Adipose tissue (tissue), 3 donors: Measurements from ENCODE around the gene ENG. TPM values are rescaled to one million over a fixed set of nuclear protein-coding genes. Genes with fewer than 3 reads are reported as not detected.

ENCODE experiments used
- H3K27ac ChIP-seq: one replicate; pipeline ENCODE4 v1.5.1; 2013; ENCODE audit warnings: low read depth, low read length
- WGBS, 3 donors: extraction: QIAGEN DNeasy Blood & Tissue Kit; methylation state at CpG; one replicate each; pipeline ENCODE4 v1.1.7; 2013; 5-methylcytosine and 5-hydroxymethylcytosine counted together
- polyA plus RNA-seq, 3 donors: library from polyadenylated mRNA; stranded (reverse); fragments of 200-250 nt; gene quantifications; one replicate each; pipeline ENCODE4 v1.2.3, GENCODE V29; 2013
- donor health status: healthy with polysubstance abuse.
- donor health status: Bipolar disorder and iron deficiency.
- donor health status: healthy.

ENG gene
- polyA plus RNA-seq, 3 donors, result 37.9 to 180 (median 107) TPM

GRCh38 chr9:127852829-127853228, 1.6 kb downstream of the ENG start:
- WGBS, 3 donors, result 54 to 83% (median 70%) methylated on average over 9 of the region's 9 CpGs

GRCh38 chr9:127850286-127850830, 4.1 kb downstream of the ENG start:
- WGBS, 3 donors, result 82 to 84% (median 83%) methylated on average over 17 of the region's 17 CpGs
- H3K27ac ChIP-seq, result no peak overlapping the region

More at GRCh38 chr9:127852829-127853228, 1.6 kb downstream of the ENG start:
- no peak overlapping the region for H3K27ac ChIP-seq

DNA sequence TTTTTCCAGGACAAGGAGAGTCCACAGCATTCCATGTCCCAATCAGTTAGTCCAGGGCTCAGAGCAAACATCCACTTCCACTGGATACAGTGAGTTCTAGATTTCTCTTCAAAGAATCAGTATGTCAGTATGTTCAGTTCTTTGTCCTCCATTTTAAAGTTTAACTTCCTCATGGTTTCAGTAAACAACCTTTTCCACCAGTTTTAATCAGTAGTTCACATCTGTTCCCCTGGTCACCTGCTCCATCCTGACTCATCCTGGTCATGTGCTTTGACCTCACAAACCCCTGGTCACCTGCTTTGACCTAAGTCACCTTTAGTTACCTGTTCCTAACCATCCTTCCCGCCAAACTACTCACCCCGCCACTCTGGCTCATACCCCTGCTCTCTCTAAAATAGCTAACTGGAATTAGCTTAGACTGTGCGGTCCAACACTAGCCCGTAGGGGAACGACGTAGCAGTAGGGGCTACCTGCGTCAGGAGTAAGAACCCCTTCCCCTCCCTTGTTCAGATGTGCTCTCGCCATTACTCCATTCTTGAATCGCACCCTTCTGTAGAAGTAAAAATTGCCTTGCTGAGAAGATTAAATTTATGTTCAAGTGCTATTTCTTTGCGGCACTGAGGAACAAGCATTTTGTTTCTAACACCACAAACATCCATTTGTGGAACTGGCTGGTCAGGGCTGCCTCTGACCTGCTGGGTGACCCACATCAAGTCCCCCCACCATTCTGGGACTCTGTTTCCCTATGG, 5.5 kb downstream of the ENG start:
- H3K27ac ChIP-seq, result no peak overlapping the region
- 89 to 96% (median 96%) methylated on average over 9 to 10 of the region's 10 CpGs for WGBS, 3 donors

DNA sequence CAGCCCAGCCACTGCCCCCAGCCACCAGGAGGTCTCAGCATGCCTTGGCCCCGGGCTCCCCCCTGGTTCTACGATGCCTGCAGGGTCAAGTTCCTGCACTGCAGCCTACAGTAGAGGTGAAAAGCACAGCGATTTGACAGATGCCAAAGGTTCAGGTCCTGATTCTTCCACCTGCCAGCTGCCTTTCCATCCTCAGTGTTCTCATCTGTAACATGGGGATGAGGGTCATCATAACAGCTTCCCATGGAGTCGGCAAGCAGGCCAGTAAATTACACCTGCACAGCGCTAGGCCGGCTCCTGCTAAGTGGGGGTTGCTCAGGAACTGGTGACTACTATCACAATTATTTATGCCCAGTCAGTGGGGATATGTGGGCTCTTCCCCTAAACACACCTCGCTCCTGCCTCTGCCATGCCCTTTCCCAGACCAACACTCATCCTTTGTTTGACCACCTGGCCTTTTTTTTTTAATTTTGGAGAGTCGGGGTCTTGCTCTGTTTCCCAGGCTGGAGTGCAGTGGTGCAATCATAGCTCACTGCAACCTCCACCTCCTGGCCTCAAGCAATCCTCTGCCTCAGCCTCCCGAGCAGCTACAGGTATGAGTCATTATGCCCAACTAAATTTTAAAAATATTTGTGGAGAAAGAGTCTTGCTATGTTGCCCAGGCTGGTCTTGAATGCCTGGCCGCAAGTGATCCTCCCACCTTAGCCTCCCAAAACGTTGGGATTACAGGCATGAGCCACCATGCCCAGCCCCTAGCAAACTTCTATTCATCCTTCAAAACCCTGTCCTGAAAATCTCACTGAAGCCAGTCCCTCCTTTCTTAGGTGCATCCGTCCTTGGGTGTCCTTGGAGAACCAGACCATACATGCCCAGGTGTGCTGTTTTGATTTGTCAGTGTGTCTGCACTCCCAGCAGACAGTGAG, 6.4 kb downstream of the ENG start:
- WGBS, 3 donors, result 73 to 79% (median 77%) methylated on average over 12 of the region's 12 CpGs
- H3K27ac ChIP-seq, result no peak overlapping the region

DNA sequence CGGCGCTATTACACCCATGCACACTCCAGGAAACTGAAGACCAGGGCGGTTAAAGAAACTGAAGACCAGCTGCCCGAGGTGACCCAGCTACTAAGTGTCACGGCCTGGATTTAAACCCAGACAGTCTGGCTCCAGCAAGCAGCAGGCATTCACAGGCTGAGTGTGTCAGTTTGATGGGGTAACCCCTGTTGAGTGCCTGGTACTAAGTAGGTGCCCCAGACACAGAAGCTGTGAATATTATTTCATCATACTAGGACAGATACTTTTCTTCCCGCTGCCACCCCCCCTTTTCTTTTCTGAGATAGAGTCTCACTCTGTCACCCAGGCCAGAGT, 7.3 kb downstream of the ENG start:
- WGBS, 3 donors, result 47 to 62% (median 54%) methylated on average over 6 of the region's 6 CpGs
- H3K27ac ChIP-seq, result no peak overlapping the region

- 36 to 54% (median 53%) methylated on average over 17 to 18 of the region's 18 CpGs for WGBS, 3 donors
- H3K27ac ChIP-seq, result peak overlapping the region; percentile 61
These were observed 7.8 kb downstream of the ENG start for GRCh38 chr9:127846443-127847177.

- peak overlapping the region; percentile 0 for H3K27ac ChIP-seq
- WGBS, 3 donors, result 97 to 98% (median 97%) methylated on average over 4 of the region's 4 CpGs
These were observed 8.8 kb downstream of the ENG start for GRCh38 chr9:127845619-127846018.

DNA sequence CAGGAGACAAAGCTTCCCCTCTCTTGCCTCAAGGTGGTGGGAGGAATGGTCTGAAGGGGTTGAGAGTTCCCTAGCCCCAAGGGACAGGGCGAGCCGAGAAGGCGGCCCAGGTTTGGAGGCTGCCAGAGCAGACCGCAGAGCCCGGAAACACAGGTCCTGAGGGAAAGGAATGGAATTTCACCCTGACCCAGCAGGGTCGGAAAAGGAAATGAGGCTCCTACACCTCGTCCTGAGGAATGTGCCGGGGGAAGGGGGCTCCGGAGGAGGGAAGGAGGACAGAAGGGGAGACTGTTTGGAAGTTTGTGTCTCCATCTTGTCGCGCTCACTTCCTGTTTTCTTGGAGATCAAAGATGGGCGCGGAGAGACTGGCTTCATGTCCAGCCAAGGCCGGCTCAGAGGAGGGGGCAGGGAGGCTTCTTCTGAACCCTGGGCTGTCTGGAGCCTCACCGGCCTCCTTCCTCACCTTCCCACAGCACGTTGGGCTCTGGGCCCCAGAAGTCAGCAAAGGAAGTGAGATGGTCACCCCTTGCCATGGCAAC, 9.6 kb downstream of the ENG start:
- WGBS, 3 donors, result 57 to 78% (median 57%) methylated on average over 16 of the region's 16 CpGs
- peak overlapping the region; percentile 6 for H3K27ac ChIP-seq

DNA sequence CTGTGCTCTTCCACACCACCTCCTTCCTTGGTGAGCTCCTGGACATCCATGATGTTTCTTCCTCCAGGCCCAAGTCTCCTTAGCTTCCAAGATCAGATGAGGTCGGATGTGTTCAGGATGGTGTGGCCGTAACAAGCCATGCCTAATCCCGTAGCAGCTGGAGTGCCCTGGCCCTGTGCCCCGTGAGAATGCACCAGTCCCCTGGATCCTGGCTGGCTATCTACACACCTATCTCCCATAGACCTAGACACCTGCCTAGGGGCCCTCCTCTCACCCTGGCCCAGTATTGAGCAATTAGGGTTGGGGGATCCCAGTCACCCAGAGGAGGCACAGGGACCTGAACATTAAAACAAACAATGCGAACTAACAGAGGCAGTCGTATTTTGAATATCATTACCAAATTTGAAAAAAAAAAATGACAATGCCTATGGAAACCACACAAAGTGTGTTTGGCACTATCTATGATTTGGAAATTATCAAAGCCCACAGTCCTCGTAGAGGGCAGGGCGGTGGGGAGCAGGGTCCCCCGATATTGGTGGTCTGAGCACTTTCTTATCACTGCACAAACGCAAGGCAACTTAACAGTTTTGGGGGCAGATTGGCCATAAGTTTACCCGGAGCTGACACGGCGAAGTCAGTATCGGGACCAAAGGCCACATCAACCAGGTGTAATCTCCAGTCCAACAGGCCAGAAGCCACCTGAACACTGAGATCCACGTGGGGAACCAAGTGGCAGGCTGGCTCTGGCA, 13.2 kb downstream of the ENG start:
- 81 to 86% (median 81%) methylated on average over 15 of the region's 15 CpGs for WGBS, 3 donors
- H3K27ac ChIP-seq, result no peak overlapping the region

GRCh38 chr9:127838375-127839078, 15.9 kb downstream of the ENG start:
- peak overlapping the region; percentile 88 for H3K27ac ChIP-seq
- whole genome bisulfite sequencing, 3 donors, result 13 to 69% (median 18%) methylated on average over 17 to 18 of the region's 18 CpGs

- H3K27ac ChIP-seq, result no peak overlapping the region
- WGBS, 3 donors, result 61 to 86% (median 63%) methylated on average over 4 of the region's 4 CpGs
These were observed 17.1 kb downstream of the ENG start for GRCh38 chr9:127837346-127837745.

- peak overlapping the region; percentile 78 for H3K27ac ChIP-seq
- WGBS, 3 donors, result 77 to 83% (median 82%) methylated on average over 3 of the region's 3 CpGs
These were observed 17.9 kb downstream of the ENG start for GRCh38 chr9:127836561-127836960.

DNA sequence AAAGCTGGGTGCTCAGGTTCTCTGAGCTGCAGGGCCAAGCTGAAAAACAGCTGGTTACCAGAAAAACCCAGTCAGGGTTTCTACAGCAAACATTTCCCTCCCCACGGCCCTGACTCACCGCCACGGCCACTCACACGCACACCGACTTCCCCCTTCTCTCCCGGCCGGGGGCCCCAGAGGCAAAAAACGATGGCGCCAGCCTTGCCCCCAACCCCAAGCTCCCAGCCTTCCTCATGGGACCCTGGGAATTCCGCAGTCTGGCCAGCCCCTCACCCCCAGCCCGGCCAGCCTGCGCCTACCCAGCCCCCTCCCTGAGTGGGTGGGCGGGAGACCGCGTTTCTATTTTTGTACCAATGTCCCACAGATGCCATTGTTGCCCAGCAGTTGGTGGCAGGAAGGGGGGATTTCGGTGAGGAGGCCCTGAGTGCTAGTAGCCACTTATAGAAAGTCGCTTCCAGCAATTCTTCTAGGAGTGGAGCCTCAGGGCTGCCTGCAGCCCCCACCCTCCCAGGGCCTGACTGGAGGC, 18.4 kb downstream of the ENG start:
- peak overlapping the region; percentile 78 for H3K27ac ChIP-seq
- 18 to 59% (median 27%) methylated on average over 17 of the region's 17 CpGs for WGBS, 3 donors

DNA sequence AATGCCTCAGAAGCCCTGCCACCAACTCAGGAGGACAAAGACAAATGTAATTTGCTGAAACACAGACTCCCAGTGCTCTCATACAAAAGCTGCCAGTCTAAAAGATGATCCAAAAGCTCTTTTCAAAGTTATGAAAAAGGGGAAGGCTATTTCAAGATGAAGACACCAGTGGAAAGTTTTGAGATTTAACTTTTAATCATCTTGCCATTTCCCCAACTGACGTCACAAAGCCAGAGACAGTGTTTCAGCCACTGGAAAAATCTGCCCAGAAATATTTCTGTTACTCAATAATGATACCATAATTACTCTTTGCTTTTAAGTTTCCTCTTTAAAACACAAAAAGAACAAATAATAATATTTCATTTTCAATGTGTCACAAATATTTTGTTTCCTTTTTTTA, 20.9 kb downstream of the ENG start:
- H3K27ac ChIP-seq, result no peak overlapping the region
- WGBS, 3 donors, result 5 to 29% (median 19%) methylated on average over 1 of the region's 1 CpG

- no peak overlapping the region for H3K27ac ChIP-seq
- WGBS, 3 donors, result 61 to 71% (median 62%) methylated on average over 7 of the region's 7 CpGs
These were observed 22.2 kb downstream of the ENG start for GRCh38 chr9:127832248-127832647.

DNA sequence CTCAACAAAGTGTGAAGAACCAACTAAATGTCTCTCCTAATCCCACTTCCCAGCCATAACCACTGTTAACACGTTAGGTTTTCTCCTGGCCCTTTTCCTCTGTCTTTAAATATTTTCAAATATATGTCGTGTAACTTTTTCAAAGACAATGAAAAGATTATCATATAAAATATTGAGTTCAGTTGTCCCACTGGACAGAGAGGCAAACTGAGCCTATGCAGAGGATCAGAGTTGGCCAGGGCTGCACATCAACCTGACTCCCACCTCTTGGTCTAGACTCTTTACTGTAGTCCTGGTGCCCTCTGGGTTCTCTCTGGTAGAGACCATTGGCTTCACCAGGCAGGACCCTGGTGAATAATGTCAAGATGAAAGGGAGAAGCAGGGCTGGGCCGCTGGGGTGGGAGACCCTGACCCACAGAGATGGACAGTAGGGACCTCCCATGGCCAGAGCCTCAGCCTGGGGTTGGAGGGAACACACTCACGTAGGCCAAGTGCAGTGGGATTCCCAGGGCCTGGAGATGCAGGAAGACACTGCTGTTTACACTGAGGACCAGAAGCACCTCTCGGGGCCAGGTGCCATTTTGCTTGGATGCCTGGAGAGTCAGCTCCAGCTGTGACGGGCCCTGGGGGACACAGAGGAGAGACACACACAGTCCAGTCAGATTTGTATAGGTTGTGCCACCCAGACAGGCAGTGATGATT, 25.1 kb downstream of the ENG start:
- WGBS, 3 donors, result 75 to 89% (median 77%) methylated on average over 6 of the region's 6 CpGs
- H3K27ac ChIP-seq, result no peak overlapping the region
